ENCODE data around the gene TRPM3. TPM values are rescaled to one million over a fixed set of nuclear protein-coding genes. Genes with fewer than 3 reads are reported as not detected.

The TRPM3 gene
- total and polyA plus RNA-seq, 2 of the 8 experiments (the other 6 are each of a cell fraction or from before 2014, with no cell fraction given): 2.4 to 10.9 TPM

DNA sequence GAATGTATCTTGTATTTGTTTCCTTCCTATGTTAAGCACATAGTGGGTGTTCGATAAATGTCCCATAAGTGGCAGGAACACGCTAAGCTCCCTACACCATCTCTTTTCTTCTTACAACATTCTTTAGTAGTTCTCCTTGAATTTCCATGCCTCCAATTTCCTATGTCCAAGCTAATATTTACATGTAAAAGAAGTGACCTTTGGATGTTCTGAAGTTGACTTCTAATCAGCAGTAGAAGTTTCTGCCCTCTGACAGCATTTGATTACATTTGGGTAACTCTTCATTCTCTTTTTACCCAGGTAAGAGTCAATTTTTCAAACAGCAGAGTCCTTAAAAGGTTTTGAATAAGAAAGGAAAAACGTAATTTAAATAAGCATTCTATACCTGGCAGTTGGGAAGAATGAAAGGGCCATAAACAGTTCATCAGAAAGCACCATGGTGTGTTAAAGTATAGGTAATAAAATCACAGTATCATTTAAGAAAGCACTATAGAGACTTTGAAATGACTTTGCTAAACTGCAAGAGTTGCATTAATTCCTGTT, 78.9 kb downstream of the TRPM3 start:
- H3K36me3 ChIP-seq (ENCODE audit: control insufficient read depth in 2 of 4, insufficient read depth in 4 of 4, low read length in 3 of 4): no peaks in the 10 kb centered on the region
- no peak overlapping the region for H3K4me3 ChIP-seq (ENCODE audit: extremely low read depth in 1 of 4, insufficient read depth in 2 of 4, low read depth in 3 of 4, low read length in 4 of 4)
- H4K20me1 ChIP-seq (replicated peaks in 1 of 2; ENCODE audit: control insufficient read depth in 1 of 2, insufficient read depth in 2 of 2, low read length in 2 of 2): no peaks in the 10 kb centered on the region
- no peaks in the 10 kb centered on the region for H3K27me3 ChIP-seq (replicated peaks in 1 of 4; ENCODE audit: control insufficient read depth in 3 of 4, extremely low read depth in 1 of 4, insufficient read depth in 3 of 4, low read length in 3 of 4)
- no peak overlapping the region for H2BK15ac ChIP-seq (ENCODE audit: low read length)
- no peaks in the 10 kb centered on the region for H3K9me3 ChIP-seq (ENCODE audit: insufficient read depth in 2 of 2, low read depth in 1 of 2, low read length in 1 of 2)
- H4K91ac ChIP-seq (replicated peaks; ENCODE audit: insufficient read length, low read length): no peak overlapping the region
- 64% methylated on average over 3 of the region's 3 CpGs; no CpG with 5 or more reads in 1 of the 2 experiments for WGBS, 2 experiments (ENCODE audit: extremely low coverage in 1 of 2, insufficient coverage in 1 of 2, insufficient read length in 1 of 2, insufficient replicate concordance in 2 of 2, low coverage in 1 of 2, low lambda C conversion rate in 2 of 2, missing lambda C conversion rate in 1 of 2)
- H2BK5ac ChIP-seq (ENCODE audit: low read depth, low read length): no peak overlapping the region
- DNase-seq (ENCODE audit: low read depth in 1 of 2, low spot score in 2 of 2): no peak
- ChIA-PET CTCF (ENCODE audit: partially characterized antibody) (interaction anchor here (1.5 kb wide), 1 partner anchor 15 kb away, joined by 4 read pairs; no protein-coding TSS in a partner anchor), POLR2A (ENCODE audit: partially characterized antibody) (interaction anchor here (1.0 kb wide), 1 partner anchor 476 kb away, joined by 3 read pairs; no protein-coding TSS in a partner anchor)
- no peak overlapping the region for H2BK120ac ChIP-seq (replicated peaks; ENCODE audit: low read depth, low read length)
- peak overlapping the region in 1 of 2 experiments; percentile 23; a peak in 2 of 4 replicates for H3K4me2 ChIP-seq (ENCODE audit: insufficient read depth in 1 of 2, low read depth in 2 of 2, low read length in 2 of 2)
- no peak overlapping the region for H3K4ac ChIP-seq (replicated peaks; ENCODE audit: insufficient read length, low read depth, low read length)
- H2BK12ac ChIP-seq (ENCODE audit: low read depth, low read length): no peak overlapping the region
- H2AFZ ChIP-seq (ENCODE audit: low read length): no peak overlapping the region
- H3K56ac ChIP-seq (replicated peaks; ENCODE audit: insufficient read length, low read depth, low read length): no peak overlapping the region
- no peak overlapping the region for H4K8ac ChIP-seq (ENCODE audit: extremely low read depth, insufficient read depth, low read length)
- H4K5ac ChIP-seq (ENCODE audit: insufficient read length, low read depth, low read length): no peak overlapping the region
- no peak overlapping the region for H3K27ac ChIP-seq (ENCODE audit: low read depth, low read length)
- TF ChIP-seq TAF7 (optimal IDR thresholded peaks at IDR 0.05; ENCODE audit: borderline replicate concordance, low read depth, low read length): no peak
- H2AK5ac ChIP-seq (ENCODE audit: low read depth, low read length): no peak overlapping the region
- no peak overlapping the region for H3K23ac ChIP-seq (ENCODE audit: insufficient read length)
- no peak overlapping the region for H2BK20ac ChIP-seq (ENCODE audit: low read length)
- FAIRE-seq: peak; percentile 60
- no peak overlapping the region for H3K9ac ChIP-seq (replicated peaks in 1 of 4; ENCODE audit: extremely low read depth in 1 of 4, low read depth in 3 of 4, low read length in 3 of 4)
- no peak overlapping the region for H3K18ac ChIP-seq (ENCODE audit: extremely low read depth, low read length)
- H3K79me1 ChIP-seq (ENCODE audit: low read depth, low read length): no peaks in the 10 kb centered on the region
- no peak overlapping the region for H3K14ac ChIP-seq (ENCODE audit: insufficient read length)
- H3K4me1 ChIP-seq (replicated peaks in 1 of 4; ENCODE audit: control insufficient read depth in 3 of 4, insufficient read depth in 4 of 4, low read length in 3 of 4): peaks cover 0 to 11% (median 1%) of the 10 kb centered on the region in 4 experiments; a peak in 1 of 7 replicates
- H3K79me2 ChIP-seq (ENCODE audit: control insufficient read depth in 1 of 2, insufficient read depth in 2 of 2, low read length in 2 of 2): no peaks in the 10 kb centered on the region
- no peaks in the 10 kb centered on the region; the same call in 1 of the 2 replicates for H3K23me2 ChIP-seq (ENCODE audit: low read depth, low read length)

Measured in H1 (cell line).